WTC11 (cell line): ENCODE data around the gene TEX101. TPM values are rescaled to one million over a fixed set of nuclear protein-coding genes. Genes with fewer than 3 reads are reported as not detected.

ENCODE experiments used
- ATAC-seq: fragments of 200-7000 bp; cut with Tn5 transposase; 2 replicates; pipeline ENCODE4 v1.10.0; 2021; ENCODE audit warnings: mild to moderate bottlenecking, moderate library complexity
- CTCF ChIA-PET: fragments of 300-600 bp; sonication (Branson Sonifier 250); formaldehyde crosslinking; loops from one replicate; lab custom pipeline; 2021; ENCODE audit warnings: antibody characterized with exemption; lab: Charles Lee
- POLR2A ChIA-PET: fragments of 350-600 bp; sonication (Branson Sonifier 250); formaldehyde crosslinking; loops from one replicate; lab custom pipeline; 2021; ENCODE audit warnings: antibody characterized with exemption; lab: Charles Lee
- DNase-seq: peaks from one replicate; pipeline ENCODE4 v3.0.0; 2021; ENCODE audit warnings: low spot score
- H3K27ac Mint-ChIP-seq: 2 replicates; pipeline ENCODE4 v1.8.0; 2021; ENCODE audit warnings: mixed read lengths
- H3K27me3 Mint-ChIP-seq: 2 replicates; pipeline ENCODE4 v1.8.0; 2021; ENCODE audit warnings: low read depth, mild to moderate bottlenecking, moderate library complexity, mixed read lengths
- H3K36me3 Mint-ChIP-seq: 2 replicates; pipeline ENCODE4 v1.8.0; 2021; ENCODE audit warnings: mixed read lengths
- H3K4me1 Mint-ChIP-seq: 2 replicates; pipeline ENCODE4 v1.8.0; 2022; ENCODE audit warnings: mixed read lengths
- H3K4me3 Mint-ChIP-seq: 2 replicates; pipeline ENCODE4 v1.8.0; 2021; ENCODE audit warnings: mild to moderate bottlenecking, moderate library complexity, mixed read lengths
- H3K9me3 Mint-ChIP-seq: 2 replicates; pipeline ENCODE4 v1.8.0; 2021; ENCODE audit warnings: mixed read lengths
- ATF1 ChIP-seq: sonication (generic); formaldehyde crosslinking; IDR thresholded peaks from 2 replicates; pipeline ENCODE4 v1.8.1; 2023; ENCODE audit warnings: mild to moderate bottlenecking, moderate library complexity, missing genetic modification reagents
- FOXK1 ChIP-seq: sonication (generic); formaldehyde crosslinking; IDR thresholded peaks from 2 replicates; pipeline ENCODE4 v1.8.0; 2022; ENCODE audit warnings: mild to moderate bottlenecking, moderate library complexity, missing genetic modification reagents
- NFE2L1 ChIP-seq: sonication (generic); formaldehyde crosslinking; IDR thresholded peaks from 2 replicates; pipeline ENCODE4 v1.8.1; 2023; ENCODE audit warnings: missing genetic modification reagents
- ZNF121 ChIP-seq: sonication (generic); formaldehyde crosslinking; IDR thresholded peaks from 2 replicates; pipeline ENCODE4 v1.8.0; 2023; ENCODE audit warnings: missing genetic modification reagents
- total RNA-seq: library from RNA; stranded (reverse); gene quantifications from 3 replicates; pipeline ENCODE4 v1.2.3, GENCODE V29; 2021
- TF ChIP-seq, protein P1 (sequence below): sonication (generic); formaldehyde crosslinking; IDR thresholded peaks from 2 replicates; pipeline ENCODE4 v1.8.1; 2022; ENCODE audit warnings: low read depth, missing genetic modification reagents, borderline replicate concordance
- TF ChIP-seq, protein P2 (sequence below): sonication (generic); formaldehyde crosslinking; IDR thresholded peaks from 2 replicates; pipeline ENCODE4 v1.8.0; 2023; ENCODE audit warnings: missing genetic modification reagents
- TF ChIP-seq, protein P3 (sequence below): sonication (generic); formaldehyde crosslinking; IDR thresholded peaks from 2 replicates; pipeline ENCODE4 v1.8.1; 2023; ENCODE audit warnings: mild to moderate bottlenecking, missing genetic modification reagents, borderline replicate concordance
- TF ChIP-seq, protein P4 (sequence below): sonication (generic); formaldehyde crosslinking; IDR thresholded peaks from 2 replicates; pipeline ENCODE4 v1.8.0; 2022; ENCODE audit warnings: mild to moderate bottlenecking, missing genetic modification reagents
- TF ChIP-seq, protein P5 (sequence below): fragments of 250-450 bp; sonication (Bioruptor Pico); IDR thresholded peaks from 2 replicates; pipeline ENCODE4 v1.9.0; 2021; ENCODE audit warnings: mild to moderate bottlenecking
- TF ChIP-seq, protein P6 (sequence below): sonication (generic); formaldehyde crosslinking; conservative IDR thresholded peaks from 2 replicates; pipeline ENCODE4 v1.8.1; 2023; ENCODE audit warnings: mild to moderate bottlenecking, low read depth, missing genetic modification reagents, moderate library complexity
- TF ChIP-seq, protein P7 (sequence below): sonication (generic); formaldehyde crosslinking; IDR thresholded peaks from 2 replicates; pipeline ENCODE4 v1.8.0; 2022; ENCODE audit warnings: missing genetic modification reagents
- TF ChIP-seq, protein P8 (sequence below): sonication (generic); formaldehyde crosslinking; IDR thresholded peaks from 2 replicates; pipeline ENCODE4 v1.8.0; 2023; ENCODE audit warnings: missing genetic modification reagents, mild to moderate bottlenecking, borderline replicate concordance

The TEX101 gene
- total RNA-seq, 1 experiment from 2014 or later = not detected

DNA sequence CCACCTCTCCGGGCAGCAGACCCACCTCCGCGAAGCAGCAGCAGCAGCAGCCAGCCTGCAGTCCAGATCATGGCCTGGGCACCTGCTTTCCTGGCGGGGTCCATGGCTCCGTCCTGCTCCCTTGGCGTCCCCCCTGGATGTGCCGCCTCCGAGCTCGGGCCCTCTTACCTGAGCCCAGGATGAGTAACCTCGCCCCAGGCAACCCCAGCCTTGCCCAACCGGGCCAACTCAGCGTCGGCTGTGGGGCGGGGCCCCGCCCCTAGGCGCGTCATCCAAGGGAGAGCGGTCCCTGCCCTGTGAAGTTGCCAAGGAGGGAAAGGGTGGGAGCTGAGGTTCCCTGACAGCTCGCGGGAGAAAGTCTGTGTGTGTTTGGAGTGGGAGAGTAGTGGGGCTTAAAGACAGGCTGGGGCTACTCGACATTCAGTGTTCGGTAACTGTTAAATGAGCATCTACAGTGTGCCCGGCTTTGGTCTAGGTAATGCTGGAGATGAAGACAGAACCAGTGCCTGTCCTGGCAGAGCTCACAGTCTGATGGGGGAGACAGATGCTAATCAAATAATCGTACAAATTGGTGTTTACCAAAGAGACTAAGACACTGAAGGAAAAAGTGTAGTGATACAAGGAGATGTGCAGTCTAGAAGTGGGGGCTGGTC is 50.9 kb downstream of the TEX101 start, which contains the start of gene LYPD3 (continued):
- TF ChIP-seq, protein P1, sequence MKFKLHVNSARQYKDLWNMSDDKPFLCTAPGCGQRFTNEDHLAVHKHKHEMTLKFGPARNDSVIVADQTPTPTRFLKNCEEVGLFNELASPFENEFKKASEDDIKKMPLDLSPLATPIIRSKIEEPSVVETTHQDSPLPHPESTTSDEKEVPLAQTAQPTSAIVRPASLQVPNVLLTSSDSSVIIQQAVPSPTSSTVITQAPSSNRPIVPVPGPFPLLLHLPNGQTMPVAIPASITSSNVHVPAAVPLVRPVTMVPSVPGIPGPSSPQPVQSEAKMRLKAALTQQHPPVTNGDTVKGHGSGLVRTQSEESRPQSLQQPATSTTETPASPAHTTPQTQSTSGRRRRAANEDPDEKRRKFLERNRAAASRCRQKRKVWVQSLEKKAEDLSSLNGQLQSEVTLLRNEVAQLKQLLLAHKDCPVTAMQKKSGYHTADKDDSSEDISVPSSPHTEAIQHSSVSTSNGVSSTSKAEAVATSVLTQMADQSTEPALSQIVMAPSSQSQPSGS (CRISPR knock-in tag) = no peak
- TF ChIP-seq, protein P2, sequence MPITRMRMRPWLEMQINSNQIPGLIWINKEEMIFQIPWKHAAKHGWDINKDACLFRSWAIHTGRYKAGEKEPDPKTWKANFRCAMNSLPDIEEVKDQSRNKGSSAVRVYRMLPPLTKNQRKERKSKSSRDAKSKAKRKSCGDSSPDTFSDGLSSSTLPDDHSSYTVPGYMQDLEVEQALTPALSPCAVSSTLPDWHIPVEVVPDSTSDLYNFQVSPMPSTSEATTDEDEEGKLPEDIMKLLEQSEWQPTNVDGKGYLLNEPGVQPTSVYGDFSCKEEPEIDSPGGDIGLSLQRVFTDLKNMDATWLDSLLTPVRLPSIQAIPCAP (CRISPR knock-in tag) = no peak
- TF ChIP-seq, protein P3, sequence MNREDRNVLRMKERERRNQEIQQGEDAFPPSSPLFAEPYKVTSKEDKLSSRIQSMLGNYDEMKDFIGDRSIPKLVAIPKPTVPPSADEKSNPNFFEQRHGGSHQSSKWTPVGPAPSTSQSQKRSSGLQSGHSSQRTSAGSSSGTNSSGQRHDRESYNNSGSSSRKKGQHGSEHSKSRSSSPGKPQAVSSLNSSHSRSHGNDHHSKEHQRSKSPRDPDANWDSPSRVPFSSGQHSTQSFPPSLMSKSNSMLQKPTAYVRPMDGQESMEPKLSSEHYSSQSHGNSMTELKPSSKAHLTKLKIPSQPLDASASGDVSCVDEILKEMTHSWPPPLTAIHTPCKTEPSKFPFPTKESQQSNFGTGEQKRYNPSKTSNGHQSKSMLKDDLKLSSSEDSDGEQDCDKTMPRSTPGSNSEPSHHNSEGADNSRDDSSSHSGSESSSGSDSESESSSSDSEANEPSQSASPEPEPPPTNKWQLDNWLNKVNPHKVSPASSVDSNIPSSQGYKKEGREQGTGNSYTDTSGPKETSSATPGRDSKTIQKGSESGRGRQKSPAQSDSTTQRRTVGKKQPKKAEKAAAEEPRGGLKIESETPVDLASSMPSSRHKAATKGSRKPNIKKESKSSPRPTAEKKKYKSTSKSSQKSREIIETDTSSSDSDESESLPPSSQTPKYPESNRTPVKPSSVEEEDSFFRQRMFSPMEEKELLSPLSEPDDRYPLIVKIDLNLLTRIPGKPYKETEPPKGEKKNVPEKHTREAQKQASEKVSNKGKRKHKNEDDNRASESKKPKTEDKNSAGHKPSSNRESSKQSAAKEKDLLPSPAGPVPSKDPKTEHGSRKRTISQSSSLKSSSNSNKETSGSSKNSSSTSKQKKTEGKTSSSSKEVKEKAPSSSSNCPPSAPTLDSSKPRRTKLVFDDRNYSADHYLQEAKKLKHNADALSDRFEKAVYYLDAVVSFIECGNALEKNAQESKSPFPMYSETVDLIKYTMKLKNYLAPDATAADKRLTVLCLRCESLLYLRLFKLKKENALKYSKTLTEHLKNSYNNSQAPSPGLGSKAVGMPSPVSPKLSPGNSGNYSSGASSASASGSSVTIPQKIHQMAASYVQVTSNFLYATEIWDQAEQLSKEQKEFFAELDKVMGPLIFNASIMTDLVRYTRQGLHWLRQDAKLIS = no peak
- TF ChIP-seq, protein P4, sequence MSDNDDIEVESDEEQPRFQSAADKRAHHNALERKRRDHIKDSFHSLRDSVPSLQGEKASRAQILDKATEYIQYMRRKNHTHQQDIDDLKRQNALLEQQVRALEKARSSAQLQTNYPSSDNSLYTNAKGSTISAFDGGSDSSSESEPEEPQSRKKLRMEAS (CRISPR knock-in tag) = no peak
- TF ChIP-seq ZNF121 (CRISPR knock-in tag) = no peak

DNA sequence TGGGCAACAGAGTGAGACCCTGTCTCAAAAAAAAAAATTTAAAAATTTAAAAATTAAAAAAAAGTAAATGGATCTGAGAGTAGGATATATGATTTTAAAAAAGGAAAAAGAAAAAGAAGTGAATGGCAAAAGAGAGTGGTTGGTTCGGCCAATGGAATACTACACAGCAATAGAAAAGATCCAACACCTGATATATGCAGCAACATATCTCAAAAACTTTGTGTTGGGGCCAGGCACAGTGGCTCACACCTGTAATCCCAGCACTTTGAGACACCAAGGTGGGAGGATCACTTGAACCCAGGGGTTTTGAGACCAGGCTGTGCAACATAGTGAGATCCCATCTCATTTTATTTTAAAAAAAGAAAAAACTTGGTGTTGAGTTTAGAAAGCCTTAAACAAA is 52.1 kb downstream of the TEX101 start:
- H3K27me3 Mint-ChIP-seq = peaks cover 56% of the 10 kb centered on the region
- peaks cover 11% of the 10 kb centered on the region for H3K4me1 Mint-ChIP-seq
- POLR2A ChIA-PET = no interaction called here
- ATAC-seq = no peak
- H3K4me3 Mint-ChIP-seq = no peak overlapping the region
- CTCF ChIA-PET = interaction anchor here (0.7 to 5.0 kb wide), 3 partner anchors 19 to 88 kb away, joined by 4 to 66 read pairs (median 5); partner anchors contain the start of gene PHLDB3
- DNase-seq = no peak
- H3K9me3 Mint-ChIP-seq = no peaks in the 10 kb centered on the region
- no peak overlapping the region for H3K27ac Mint-ChIP-seq
- no peaks in the 10 kb centered on the region for H3K36me3 Mint-ChIP-seq
- no peak for TF ChIP-seq ATF1
- TF ChIP-seq, protein P5, sequence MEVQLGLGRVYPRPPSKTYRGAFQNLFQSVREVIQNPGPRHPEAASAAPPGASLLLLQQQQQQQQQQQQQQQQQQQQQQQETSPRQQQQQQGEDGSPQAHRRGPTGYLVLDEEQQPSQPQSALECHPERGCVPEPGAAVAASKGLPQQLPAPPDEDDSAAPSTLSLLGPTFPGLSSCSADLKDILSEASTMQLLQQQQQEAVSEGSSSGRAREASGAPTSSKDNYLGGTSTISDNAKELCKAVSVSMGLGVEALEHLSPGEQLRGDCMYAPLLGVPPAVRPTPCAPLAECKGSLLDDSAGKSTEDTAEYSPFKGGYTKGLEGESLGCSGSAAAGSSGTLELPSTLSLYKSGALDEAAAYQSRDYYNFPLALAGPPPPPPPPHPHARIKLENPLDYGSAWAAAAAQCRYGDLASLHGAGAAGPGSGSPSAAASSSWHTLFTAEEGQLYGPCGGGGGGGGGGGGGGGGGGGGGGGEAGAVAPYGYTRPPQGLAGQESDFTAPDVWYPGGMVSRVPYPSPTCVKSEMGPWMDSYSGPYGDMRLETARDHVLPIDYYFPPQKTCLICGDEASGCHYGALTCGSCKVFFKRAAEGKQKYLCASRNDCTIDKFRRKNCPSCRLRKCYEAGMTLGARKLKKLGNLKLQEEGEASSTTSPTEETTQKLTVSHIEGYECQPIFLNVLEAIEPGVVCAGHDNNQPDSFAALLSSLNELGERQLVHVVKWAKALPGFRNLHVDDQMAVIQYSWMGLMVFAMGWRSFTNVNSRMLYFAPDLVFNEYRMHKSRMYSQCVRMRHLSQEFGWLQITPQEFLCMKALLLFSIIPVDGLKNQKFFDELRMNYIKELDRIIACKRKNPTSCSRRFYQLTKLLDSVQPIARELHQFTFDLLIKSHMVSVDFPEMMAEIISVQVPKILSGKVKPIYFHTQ (CRISPR knock-in tag) = no peak
- TF ChIP-seq, protein P6, sequence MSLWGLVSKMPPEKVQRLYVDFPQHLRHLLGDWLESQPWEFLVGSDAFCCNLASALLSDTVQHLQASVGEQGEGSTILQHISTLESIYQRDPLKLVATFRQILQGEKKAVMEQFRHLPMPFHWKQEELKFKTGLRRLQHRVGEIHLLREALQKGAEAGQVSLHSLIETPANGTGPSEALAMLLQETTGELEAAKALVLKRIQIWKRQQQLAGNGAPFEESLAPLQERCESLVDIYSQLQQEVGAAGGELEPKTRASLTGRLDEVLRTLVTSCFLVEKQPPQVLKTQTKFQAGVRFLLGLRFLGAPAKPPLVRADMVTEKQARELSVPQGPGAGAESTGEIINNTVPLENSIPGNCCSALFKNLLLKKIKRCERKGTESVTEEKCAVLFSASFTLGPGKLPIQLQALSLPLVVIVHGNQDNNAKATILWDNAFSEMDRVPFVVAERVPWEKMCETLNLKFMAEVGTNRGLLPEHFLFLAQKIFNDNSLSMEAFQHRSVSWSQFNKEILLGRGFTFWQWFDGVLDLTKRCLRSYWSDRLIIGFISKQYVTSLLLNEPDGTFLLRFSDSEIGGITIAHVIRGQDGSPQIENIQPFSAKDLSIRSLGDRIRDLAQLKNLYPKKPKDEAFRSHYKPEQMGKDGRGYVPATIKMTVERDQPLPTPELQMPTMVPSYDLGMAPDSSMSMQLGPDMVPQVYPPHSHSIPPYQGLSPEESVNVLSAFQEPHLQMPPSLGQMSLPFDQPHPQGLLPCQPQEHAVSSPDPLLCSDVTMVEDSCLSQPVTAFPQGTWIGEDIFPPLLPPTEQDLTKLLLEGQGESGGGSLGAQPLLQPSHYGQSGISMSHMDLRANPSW = no peak
- no peak for TF ChIP-seq FOXK1 (CRISPR knock-in tag)
- TF ChIP-seq, protein P7, sequence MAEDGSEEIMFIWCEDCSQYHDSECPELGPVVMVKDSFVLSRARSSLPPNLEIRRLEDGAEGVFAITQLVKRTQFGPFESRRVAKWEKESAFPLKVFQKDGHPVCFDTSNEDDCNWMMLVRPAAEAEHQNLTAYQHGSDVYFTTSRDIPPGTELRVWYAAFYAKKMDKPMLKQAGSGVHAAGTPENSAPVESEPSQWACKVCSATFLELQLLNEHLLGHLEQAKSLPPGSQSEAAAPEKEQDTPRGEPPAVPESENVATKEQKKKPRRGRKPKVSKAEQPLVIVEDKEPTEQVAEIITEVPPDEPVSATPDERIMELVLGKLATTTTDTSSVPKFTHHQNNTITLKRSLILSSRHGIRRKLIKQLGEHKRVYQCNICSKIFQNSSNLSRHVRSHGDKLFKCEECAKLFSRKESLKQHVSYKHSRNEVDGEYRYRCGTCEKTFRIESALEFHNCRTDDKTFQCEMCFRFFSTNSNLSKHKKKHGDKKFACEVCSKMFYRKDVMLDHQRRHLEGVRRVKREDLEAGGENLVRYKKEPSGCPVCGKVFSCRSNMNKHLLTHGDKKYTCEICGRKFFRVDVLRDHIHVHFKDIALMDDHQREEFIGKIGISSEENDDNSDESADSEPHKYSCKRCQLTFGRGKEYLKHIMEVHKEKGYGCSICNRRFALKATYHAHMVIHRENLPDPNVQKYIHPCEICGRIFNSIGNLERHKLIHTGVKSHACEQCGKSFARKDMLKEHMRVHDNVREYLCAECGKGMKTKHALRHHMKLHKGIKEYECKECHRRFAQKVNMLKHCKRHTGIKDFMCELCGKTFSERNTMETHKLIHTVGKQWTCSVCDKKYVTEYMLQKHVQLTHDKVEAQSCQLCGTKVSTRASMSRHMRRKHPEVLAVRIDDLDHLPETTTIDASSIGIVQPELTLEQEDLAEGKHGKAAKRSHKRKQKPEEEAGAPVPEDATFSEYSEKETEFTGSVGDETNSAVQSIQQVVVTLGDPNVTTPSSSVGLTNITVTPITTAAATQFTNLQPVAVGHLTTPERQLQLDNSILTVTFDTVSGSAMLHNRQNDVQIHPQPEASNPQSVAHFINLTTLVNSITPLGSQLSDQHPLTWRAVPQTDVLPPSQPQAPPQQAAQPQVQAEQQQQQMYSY (CRISPR knock-in tag) = no peak
- TF ChIP-seq NFE2L1 (CRISPR knock-in tag) = no peak
- TF ChIP-seq, protein P8, sequence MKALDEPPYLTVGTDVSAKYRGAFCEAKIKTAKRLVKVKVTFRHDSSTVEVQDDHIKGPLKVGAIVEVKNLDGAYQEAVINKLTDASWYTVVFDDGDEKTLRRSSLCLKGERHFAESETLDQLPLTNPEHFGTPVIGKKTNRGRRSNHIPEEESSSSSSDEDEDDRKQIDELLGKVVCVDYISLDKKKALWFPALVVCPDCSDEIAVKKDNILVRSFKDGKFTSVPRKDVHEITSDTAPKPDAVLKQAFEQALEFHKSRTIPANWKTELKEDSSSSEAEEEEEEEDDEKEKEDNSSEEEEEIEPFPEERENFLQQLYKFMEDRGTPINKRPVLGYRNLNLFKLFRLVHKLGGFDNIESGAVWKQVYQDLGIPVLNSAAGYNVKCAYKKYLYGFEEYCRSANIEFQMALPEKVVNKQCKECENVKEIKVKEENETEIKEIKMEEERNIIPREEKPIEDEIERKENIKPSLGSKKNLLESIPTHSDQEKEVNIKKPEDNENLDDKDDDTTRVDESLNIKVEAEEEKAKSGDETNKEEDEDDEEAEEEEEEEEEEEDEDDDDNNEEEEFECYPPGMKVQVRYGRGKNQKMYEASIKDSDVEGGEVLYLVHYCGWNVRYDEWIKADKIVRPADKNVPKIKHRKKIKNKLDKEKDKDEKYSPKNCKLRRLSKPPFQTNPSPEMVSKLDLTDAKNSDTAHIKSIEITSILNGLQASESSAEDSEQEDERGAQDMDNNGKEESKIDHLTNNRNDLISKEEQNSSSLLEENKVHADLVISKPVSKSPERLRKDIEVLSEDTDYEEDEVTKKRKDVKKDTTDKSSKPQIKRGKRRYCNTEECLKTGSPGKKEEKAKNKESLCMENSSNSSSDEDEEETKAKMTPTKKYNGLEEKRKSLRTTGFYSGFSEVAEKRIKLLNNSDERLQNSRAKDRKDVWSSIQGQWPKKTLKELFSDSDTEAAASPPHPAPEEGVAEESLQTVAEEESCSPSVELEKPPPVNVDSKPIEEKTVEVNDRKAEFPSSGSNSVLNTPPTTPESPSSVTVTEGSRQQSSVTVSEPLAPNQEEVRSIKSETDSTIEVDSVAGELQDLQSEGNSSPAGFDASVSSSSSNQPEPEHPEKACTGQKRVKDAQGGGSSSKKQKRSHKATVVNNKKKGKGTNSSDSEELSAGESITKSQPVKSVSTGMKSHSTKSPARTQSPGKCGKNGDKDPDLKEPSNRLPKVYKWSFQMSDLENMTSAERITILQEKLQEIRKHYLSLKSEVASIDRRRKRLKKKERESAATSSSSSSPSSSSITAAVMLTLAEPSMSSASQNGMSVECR = no peak
